Ramos (cell line): ENCODE data around the gene FAM184B.
"Not testable (repeated sequence)": the region's sequence is repeated elsewhere in the genome, so short reads cannot be mapped to it uniquely, and the experiment has no call there.

ENCODE experiments used
- in situ Hi-C: fragments of 300-500 bp; cut with MboI; formaldehyde crosslinking; loops from one replicate; pipeline ENCODE4 v1.14.3; 2022; ENCODE audit warnings: low sequenced_read_pairs; ENCODE audit not compliant: unreplicated experiment

Gene FAM184B

GRCh38 chr4:17690898-17691297, 90.5 kb downstream of the FAM184B start:
- in situ Hi-C loops: no loop called here

GRCh38 chr4:17690135-17690534, 91.3 kb downstream of the FAM184B start:
- in situ Hi-C loops: no loop called here

GRCh38 chr4:17688011-17688441, 93.4 kb downstream of the FAM184B start:
- in situ Hi-C loops: no loop called here

GRCh38 chr4:17687237-17687857, 94.1 kb downstream of the FAM184B start:
- in situ Hi-C loops: no loop called here

- in situ Hi-C loops: not testable (repeated sequence)
These were observed 96.8 kb downstream of the FAM184B start for GRCh38 chr4:17684648-17685047.

GRCh38 chr4:17682222-17682566, 99.2 kb downstream of the FAM184B start:
- in situ Hi-C loops: no loop called here

- in situ Hi-C loops: no loop called here
These were observed 99.9 kb downstream of the FAM184B start for GRCh38 chr4:17681281-17682221.

- in situ Hi-C loops: no loop called here
These were observed 100.7 kb downstream of the FAM184B start for GRCh38 chr4:17680559-17681280.

GRCh38 chr4:17670423-17670822, 111.0 kb downstream of the FAM184B start:
- in situ Hi-C loops: no loop called here

- in situ Hi-C loops: no loop called here
These were observed 113.7 kb downstream of the FAM184B start for GRCh38 chr4:17667653-17668201.

- in situ Hi-C loops: no loop called here
These were observed 114.2 kb downstream of the FAM184B start for GRCh38 chr4:17667253-17667652.

- in situ Hi-C loops: no loop called here
These were observed 115.6 kb downstream of the FAM184B start for GRCh38 chr4:17665852-17666251.

GRCh38 chr4:17665346-17665745, 116.1 kb downstream of the FAM184B start:
- in situ Hi-C loops: no loop called here

- in situ Hi-C loops: no loop called here
These were observed 116.7 kb downstream of the FAM184B start for GRCh38 chr4:17664755-17665154.

GRCh38 chr4:17662694-17663093, 118.7 kb downstream of the FAM184B start:
- in situ Hi-C loops: no loop called here

GRCh38 chr4:17659196-17659595, 122.2 kb downstream of the FAM184B start:
- in situ Hi-C loops: not testable (repeated sequence)

GRCh38 chr4:17657849-17658248, 123.6 kb downstream of the FAM184B start:
- in situ Hi-C loops: no loop called here

- in situ Hi-C loops: no loop called here
These were observed 124.3 kb downstream of the FAM184B start for GRCh38 chr4:17657090-17657489.

GRCh38 chr4:17654701-17655100, 126.7 kb downstream of the FAM184B start:
- in situ Hi-C loops: no loop called here

GRCh38 chr4:17650406-17650805, 131.0 kb downstream of the FAM184B start:
- in situ Hi-C loops: no loop called here

- in situ Hi-C loops: no loop called here
These were observed 133.5 kb downstream of the FAM184B start for GRCh38 chr4:17647927-17648326.
